Measurements from ENCODE around the gene RGL3. TPM values are rescaled to one million over a fixed set of nuclear protein-coding genes. Genes with fewer than 3 reads are reported as not detected.
"Not testable (repeated sequence)": the region's sequence is repeated elsewhere in the genome, so short reads cannot be mapped to it uniquely, and the experiment has no call there.

RGL3 gene
- total and polyA plus RNA-seq, 4 experiments from 2014 or later: not detected

GRCh38 chr19:11406703-11407236, 12.3 kb downstream of the RGL3 start:
- H3K36me3 Mint-ChIP-seq; H3K9me3 Mint-ChIP-seq; H3K4me3 Mint-ChIP-seq; H3K27ac Mint-ChIP-seq; H3K4me1 Mint-ChIP-seq; H3K36me3 ChIP-seq (ENCODE audit: insufficient read depth, low read length); DNase-seq; H3K9me3 ChIP-seq (ENCODE audit: control insufficient read depth in 1 of 2, low read length in 2 of 2); H3K27me3 ChIP-seq (ENCODE audit: insufficient read depth, low read length); H3K27ac ChIP-seq (ENCODE audit: low read depth, low read length); H3K4me1 ChIP-seq (ENCODE audit: insufficient read depth, low read length); H3K4me3 ChIP-seq (ENCODE audit: low read length in 2 of 2); POLR2A ChIA-PET (ENCODE audit: partially characterized antibody): not testable (repeated sequence)
- intact Hi-C loops (cut with micrococcal nuclease): loop anchor here (1.0 kb wide), 1 partner anchor 112 kb away; no protein-coding TSS in a partner anchor
- H3K27me3 Mint-ChIP-seq: peaks cover 16 to 18% of the 10 kb centered on the region in 2 donors
- CTCF ChIA-PET (ENCODE audit: partially characterized antibody): interaction anchor here (1.4 to 4.1 kb wide), 2 partner anchors 26 to 113 kb away, joined by 4 to 20 read pairs; no protein-coding TSS in a partner anchor

GRCh38 chr19:11405846-11406643, 13.1 kb downstream of the RGL3 start:
- H3K36me3 Mint-ChIP-seq: no peaks in the 10 kb centered on the region
- ChIA-PET CTCF (ENCODE audit: partially characterized antibody) (interaction anchor here (0.7 to 4.1 kb wide), 4 partner anchors 16 to 139 kb away, joined by 3 to 20 read pairs (median 3); no protein-coding TSS in a partner anchor), POLR2A (ENCODE audit: partially characterized antibody) (no interaction called here)
- no peak for DNase-seq
- H3K27ac ChIP-seq (ENCODE audit: low read depth, low read length): no peak overlapping the region
- no peak overlapping the region for H3K4me3 ChIP-seq (ENCODE audit: low read length in 2 of 2)
- no peak overlapping the region for H3K4me3 Mint-ChIP-seq
- H3K9me3 Mint-ChIP-seq: no peaks in the 10 kb centered on the region
- peaks cover 13 to 15% of the 10 kb centered on the region in 2 donors for H3K27me3 Mint-ChIP-seq
- H3K27ac Mint-ChIP-seq: no peak overlapping the region
- H3K36me3 ChIP-seq (ENCODE audit: insufficient read depth, low read length): no peaks in the 10 kb centered on the region
- no peaks in the 10 kb centered on the region for H3K9me3 ChIP-seq (ENCODE audit: control insufficient read depth in 1 of 2, low read length in 2 of 2)
- intact Hi-C loops (cut with micrococcal nuclease): loop anchor here (1.0 kb wide), 1 partner anchor 112 kb away; no protein-coding TSS in a partner anchor
- no peaks in the 10 kb centered on the region for H3K4me1 ChIP-seq (ENCODE audit: insufficient read depth, low read length)
- H3K4me1 Mint-ChIP-seq: no peaks in the 10 kb centered on the region
- H3K27me3 ChIP-seq (ENCODE audit: insufficient read depth, low read length): no peaks in the 10 kb centered on the region

- Mint-ChIP-seq H3K4me3 (no peak overlapping the region), H3K27me3 (peaks cover 14 to 17% of the 10 kb centered on the region in 2 donors), H3K4me1 (no peaks in the 10 kb centered on the region), H3K36me3 (no peaks in the 10 kb centered on the region), H3K27ac (peak overlapping the region in 1 of 7 donors; percentile 83), H3K9me3 (no peaks in the 10 kb centered on the region)
- no peaks in the 10 kb centered on the region for H3K9me3 ChIP-seq (ENCODE audit: control insufficient read depth in 1 of 2, low read length in 2 of 2)
- no peaks in the 10 kb centered on the region for H3K27me3 ChIP-seq (ENCODE audit: insufficient read depth, low read length)
- no peaks in the 10 kb centered on the region for H3K36me3 ChIP-seq (ENCODE audit: insufficient read depth, low read length)
- intact Hi-C loops (cut with micrococcal nuclease): no loop called here
- ChIA-PET CTCF (ENCODE audit: partially characterized antibody) (interaction anchor here (1.4 to 4.1 kb wide), 2 partner anchors 19 to 24 kb away, joined by 3 to 20 read pairs; no protein-coding TSS in a partner anchor), POLR2A (ENCODE audit: partially characterized antibody) (no interaction called here)
- H3K4me3 ChIP-seq (ENCODE audit: low read length in 2 of 2): no peak overlapping the region
- no peaks in the 10 kb centered on the region for H3K4me1 ChIP-seq (ENCODE audit: insufficient read depth, low read length)
- no peak overlapping the region for H3K27ac ChIP-seq (ENCODE audit: low read depth, low read length)
- no peak for DNase-seq
Measured at GRCh38 chr19:11404588-11405222, 14.4 kb downstream of the RGL3 start.

GRCh38 chr19:11401808-11402543, 17.1 kb downstream of the RGL3 start:
- H3K27me3 ChIP-seq (ENCODE audit: insufficient read depth, low read length): no peaks in the 10 kb centered on the region
- no peaks in the 10 kb centered on the region for H3K36me3 ChIP-seq (ENCODE audit: insufficient read depth, low read length)
- intact Hi-C loops (cut with micrococcal nuclease): no loop called here
- no peak overlapping the region for H3K27ac Mint-ChIP-seq
- H3K9me3 Mint-ChIP-seq: no peaks in the 10 kb centered on the region
- no peak overlapping the region for H3K4me3 Mint-ChIP-seq
- peaks cover 0 to 2% (median 0%) of the 10 kb centered on the region in 4 donors for H3K4me1 Mint-ChIP-seq
- CTCF ChIA-PET (ENCODE audit: partially characterized antibody): interaction anchor here (1.2 kb wide), 1 partner anchor 21 kb away, joined by 3 read pairs; no protein-coding TSS in a partner anchor
- no peaks in the 10 kb centered on the region for H3K9me3 ChIP-seq (ENCODE audit: control insufficient read depth in 1 of 2, low read length in 2 of 2)
- no peak for DNase-seq
- no peak overlapping the region for H3K4me3 ChIP-seq (ENCODE audit: low read length in 2 of 2)
- H3K27ac ChIP-seq (ENCODE audit: low read depth, low read length): no peak overlapping the region
- H3K4me1 ChIP-seq (ENCODE audit: insufficient read depth, low read length): no peaks in the 10 kb centered on the region
- peaks cover 8 to 12% of the 10 kb centered on the region in 2 donors for H3K27me3 Mint-ChIP-seq
- POLR2A ChIA-PET (ENCODE audit: partially characterized antibody): no interaction called here
- H3K36me3 Mint-ChIP-seq: no peaks in the 10 kb centered on the region

GRCh38 chr19:11400798-11401197, 18.3 kb downstream of the RGL3 start:
- Mint-ChIP-seq H3K27me3 (peaks cover 5 to 9% of the 10 kb centered on the region in 2 donors), H3K4me1 (peaks cover 0 to 2% (median 0%) of the 10 kb centered on the region in 4 donors), H3K9me3 (no peaks in the 10 kb centered on the region), H3K4me3 (no peak overlapping the region), H3K27ac (no peak overlapping the region), H3K36me3 (no peaks in the 10 kb centered on the region)
- POLR2A ChIA-PET (ENCODE audit: partially characterized antibody): no interaction called here
- Histone ChIP-seq H3K27ac (ENCODE audit: low read depth, low read length) (no peak overlapping the region), H3K9me3 (ENCODE audit: control insufficient read depth in 1 of 2, low read length in 2 of 2) (no peaks in the 10 kb centered on the region), H3K27me3 (ENCODE audit: insufficient read depth, low read length) (no peaks in the 10 kb centered on the region), H3K4me1 (ENCODE audit: insufficient read depth, low read length) (no peaks in the 10 kb centered on the region), H3K4me3 (ENCODE audit: low read length in 2 of 2) (no peak overlapping the region), H3K36me3 (ENCODE audit: insufficient read depth, low read length) (no peaks in the 10 kb centered on the region)
- CTCF ChIA-PET (ENCODE audit: partially characterized antibody): interaction anchor here (1.2 kb wide), 1 partner anchor 20 kb away, joined by 3 read pairs; no protein-coding TSS in a partner anchor
- intact Hi-C loops (cut with micrococcal nuclease): no loop called here
- no peak for DNase-seq

GRCh38 chr19:11399667-11400066, 19.4 kb downstream of the RGL3 start:
- no peaks in the 10 kb centered on the region for H3K27me3 ChIP-seq (ENCODE audit: insufficient read depth, low read length)
- no peak overlapping the region for H3K4me3 ChIP-seq (ENCODE audit: low read length in 2 of 2)
- Mint-ChIP-seq H3K27me3 (peaks cover 9 to 13% of the 10 kb centered on the region in 2 donors), H3K9me3 (no peaks in the 10 kb centered on the region), H3K27ac (peak overlapping the region in 1 of 7 donors; percentile 35), H3K4me3 (no peak overlapping the region), H3K4me1 (peaks cover 0 to 5% (median 0%) of the 10 kb centered on the region in 4 donors), H3K36me3 (no peaks in the 10 kb centered on the region)
- H3K9me3 ChIP-seq (ENCODE audit: control insufficient read depth in 1 of 2, low read length in 2 of 2): no peaks in the 10 kb centered on the region
- no peaks in the 10 kb centered on the region for H3K4me1 ChIP-seq (ENCODE audit: insufficient read depth, low read length)
- no peaks in the 10 kb centered on the region for H3K36me3 ChIP-seq (ENCODE audit: insufficient read depth, low read length)
- H3K27ac ChIP-seq (ENCODE audit: low read depth, low read length): no peak overlapping the region
- CTCF ChIA-PET (ENCODE audit: partially characterized antibody): interaction anchor here (0.7 kb wide), 1 partner anchor 17 kb away, joined by 4 read pairs; no protein-coding TSS in a partner anchor
- POLR2A ChIA-PET (ENCODE audit: partially characterized antibody): no interaction called here
- no peak for DNase-seq
- intact Hi-C loops (cut with micrococcal nuclease): no loop called here
